AG20443 (cell line): Measurements from ENCODE around the gene PTPRS.
A peak's percentile ranks its signal among the peaks of the same experiment; 100 is the strongest.

Experiments
- DNase-seq: peaks from one replicate; pipeline ENCODE4 v3.0.0; 2012; ENCODE audit warnings: low spot score, mixed read lengths

Gene PTPRS

DNA sequence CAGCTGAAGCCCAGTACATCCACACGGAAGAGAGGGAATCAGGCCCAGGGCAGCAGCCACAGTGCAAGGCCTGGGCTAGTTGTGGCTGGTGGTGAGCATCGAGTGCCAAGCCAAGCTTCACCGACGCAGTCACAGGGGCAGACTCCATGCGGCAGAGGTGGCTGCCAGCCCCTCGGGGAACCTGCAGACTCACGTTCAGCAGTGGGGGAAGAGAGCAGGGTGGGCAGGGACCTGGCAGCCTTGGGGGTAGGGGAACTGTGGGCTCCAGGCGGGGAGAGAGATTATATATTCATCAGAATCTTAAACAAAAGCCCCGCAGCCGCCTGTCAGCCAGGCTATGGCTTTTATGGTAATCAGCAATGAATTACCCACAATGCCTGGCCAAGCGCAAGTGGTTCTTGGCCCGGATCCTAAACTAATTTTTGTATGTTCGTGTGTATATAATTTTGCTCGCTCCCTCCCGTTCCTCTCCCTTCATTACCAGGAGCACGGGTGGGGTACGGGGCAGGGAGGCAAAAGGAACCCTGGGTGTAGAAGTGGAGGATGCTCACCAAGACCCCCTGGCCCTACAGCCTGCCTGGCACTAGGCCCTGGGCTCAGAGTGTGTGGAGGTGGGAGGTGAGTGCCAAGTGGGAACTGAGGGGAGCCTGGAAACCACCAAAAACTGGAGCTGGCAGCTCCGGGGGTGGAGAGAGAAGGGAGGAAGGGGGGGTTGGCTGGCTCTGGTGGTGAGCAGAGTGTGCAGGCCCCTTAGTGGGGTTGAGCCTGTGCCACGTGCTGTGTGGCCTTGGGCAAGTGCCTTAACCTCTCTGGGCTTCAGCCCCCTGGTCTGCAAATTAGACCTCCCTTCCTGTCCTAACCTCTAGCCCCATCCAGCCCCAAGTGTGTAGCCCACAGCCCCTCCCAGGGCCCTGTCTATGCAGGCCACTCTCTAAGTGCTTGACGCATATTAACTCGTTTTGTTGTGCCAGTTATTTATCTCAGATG is 31.9 kb downstream of the PTPRS start:
- DNase-seq: peak; percentile 58

DNA sequence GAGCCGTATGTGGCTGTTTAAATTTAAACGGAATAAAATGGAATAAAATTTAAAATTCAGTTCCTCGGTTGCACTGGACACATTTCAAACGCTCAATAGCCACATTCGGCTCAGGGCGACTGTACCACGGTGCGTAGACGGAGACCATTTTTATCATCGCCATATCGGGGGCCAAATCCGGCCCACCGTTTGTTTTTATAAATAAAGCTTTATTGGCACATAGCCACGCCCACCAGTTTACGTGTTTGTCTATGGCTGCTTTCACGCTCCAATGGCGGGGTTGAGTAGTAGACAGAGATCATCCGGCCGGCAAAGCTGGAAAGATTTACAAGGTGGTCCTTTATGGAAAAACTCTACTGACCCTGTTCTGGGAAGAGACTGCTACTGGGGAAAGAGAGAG is 33.0 kb downstream of the PTPRS start:
- DNase-seq: no peak

DNA sequence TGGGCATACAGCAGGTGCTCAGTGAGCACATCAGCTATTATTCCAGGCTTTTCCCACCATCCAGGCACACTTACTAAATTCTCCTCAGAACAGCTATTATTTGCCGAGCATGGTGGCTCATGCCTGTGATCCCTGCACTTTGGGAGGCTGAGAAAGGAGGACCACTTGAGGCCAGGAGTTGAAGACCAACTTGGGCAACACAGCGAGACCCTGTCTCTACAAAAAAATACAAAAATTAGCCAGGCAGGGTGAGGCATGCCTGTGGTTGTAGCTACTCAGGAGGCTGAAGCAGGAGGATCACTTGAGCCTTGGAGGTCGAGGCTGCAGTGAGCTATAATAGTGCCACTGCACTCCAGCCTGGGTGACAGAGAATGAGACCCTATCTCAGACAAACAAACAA is 35.4 kb downstream of the PTPRS start:
- no peak for DNase-seq

GRCh38 chr19:5304486-5304885 is 36.1 kb downstream of the PTPRS start:
- no peak for DNase-seq

DNA sequence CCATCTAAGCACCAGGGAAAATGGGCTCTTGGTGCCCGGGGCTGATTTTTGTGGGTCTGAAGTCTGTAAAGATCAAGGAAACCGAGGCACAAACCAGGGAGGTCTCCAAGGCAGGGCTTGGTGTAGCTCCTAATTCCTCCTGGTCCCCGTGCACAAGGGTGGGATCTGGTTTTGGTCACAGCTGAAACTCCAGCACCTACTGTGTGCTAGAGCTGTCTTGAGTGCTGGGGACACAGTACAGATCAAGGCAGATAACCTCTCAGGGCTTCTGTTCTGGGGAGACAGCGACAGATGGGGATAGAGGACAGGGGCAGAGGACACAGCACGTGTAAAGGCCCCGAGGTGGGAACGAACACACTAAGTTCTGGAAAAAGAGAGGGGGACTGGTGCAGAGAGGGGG is 37.4 kb downstream of the PTPRS start:
- no peak for DNase-seq

DNA sequence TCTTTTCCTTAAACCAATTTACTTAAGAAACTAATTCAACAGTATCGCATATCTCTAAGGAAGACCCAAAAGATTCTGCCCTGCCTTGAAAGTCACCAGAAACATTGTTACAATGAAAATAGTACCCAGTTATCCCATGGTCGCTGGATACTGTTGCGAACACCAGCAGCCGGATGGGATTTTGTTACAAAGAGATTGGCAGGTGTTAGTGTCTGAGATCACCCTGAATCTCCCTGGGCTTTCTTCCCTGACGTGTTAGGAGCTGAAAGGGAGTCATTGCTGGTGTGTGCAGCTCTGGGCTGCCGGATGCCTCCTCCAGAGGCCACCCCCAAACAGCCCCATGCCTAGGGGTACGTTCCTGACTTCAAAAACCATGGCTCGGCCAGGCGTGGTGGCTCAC is 38.2 kb downstream of the PTPRS start:
- no peak for DNase-seq

DNA sequence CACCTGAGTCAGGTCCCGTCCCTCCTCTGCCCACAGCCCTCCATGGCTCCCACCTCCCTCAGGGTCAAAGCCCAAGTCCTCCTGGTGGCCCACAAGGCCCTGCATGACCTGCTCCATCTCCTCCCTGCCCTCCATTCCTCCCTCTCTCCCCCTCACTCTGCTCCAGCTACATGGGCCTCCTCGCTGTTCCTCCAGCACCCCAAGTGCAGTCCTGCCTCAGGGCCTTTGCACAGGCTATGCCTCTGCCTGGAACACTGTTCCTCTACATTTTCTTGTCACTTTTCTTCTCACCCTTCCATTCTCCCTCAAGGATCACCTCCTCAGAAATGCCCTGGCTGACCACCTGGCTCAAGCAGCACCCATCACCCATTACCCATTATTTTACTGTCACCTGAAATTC is 41.5 kb downstream of the PTPRS start:
- DNase-seq: no peak

GRCh38 chr19:5298471-5298901 is 42.1 kb downstream of the PTPRS start:
- DNase-seq: no peak

DNA sequence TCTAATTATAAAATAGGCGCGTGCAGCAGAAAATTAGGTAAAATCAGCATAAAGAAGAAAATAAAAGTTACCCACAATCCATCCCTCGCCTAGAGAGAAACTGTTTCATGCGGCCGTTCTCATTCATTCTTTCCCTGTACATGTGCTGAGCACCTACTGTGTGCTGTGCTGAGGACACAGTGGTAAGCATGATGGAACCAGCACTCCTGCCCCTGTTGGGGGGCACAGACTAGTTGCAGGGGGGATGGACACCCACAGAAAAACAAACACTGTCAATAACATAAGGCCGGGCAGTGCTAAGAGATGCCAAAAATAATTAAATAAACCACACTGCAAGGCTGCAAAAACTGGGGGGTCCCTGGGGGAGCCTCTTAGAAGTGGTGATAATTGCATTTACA is 43.3 kb downstream of the PTPRS start:
- DNase-seq: no peak

GRCh38 chr19:5296457-5297271 is 43.9 kb downstream of the PTPRS start:
- DNase-seq: no peak

DNA sequence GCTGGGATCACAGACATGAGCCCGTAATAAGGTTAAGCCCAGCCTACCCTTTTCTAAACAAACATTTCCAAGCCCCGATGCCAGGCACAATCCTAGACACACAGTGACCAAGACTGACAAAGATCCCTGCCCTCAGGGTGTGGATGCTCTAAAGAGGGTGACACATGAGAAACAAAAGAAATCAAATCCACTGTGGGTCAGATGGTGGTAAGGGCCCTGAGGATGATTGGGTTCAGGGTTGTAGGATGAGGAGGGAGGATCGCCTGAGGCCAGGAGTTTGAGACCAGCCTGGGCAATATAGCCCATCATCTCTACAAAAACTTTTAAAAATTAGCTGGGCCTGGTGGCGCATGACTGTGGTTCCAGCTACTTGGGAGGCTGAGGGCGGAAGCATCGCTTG is 44.6 kb downstream of the PTPRS start:
- DNase-seq: no peak

DNA sequence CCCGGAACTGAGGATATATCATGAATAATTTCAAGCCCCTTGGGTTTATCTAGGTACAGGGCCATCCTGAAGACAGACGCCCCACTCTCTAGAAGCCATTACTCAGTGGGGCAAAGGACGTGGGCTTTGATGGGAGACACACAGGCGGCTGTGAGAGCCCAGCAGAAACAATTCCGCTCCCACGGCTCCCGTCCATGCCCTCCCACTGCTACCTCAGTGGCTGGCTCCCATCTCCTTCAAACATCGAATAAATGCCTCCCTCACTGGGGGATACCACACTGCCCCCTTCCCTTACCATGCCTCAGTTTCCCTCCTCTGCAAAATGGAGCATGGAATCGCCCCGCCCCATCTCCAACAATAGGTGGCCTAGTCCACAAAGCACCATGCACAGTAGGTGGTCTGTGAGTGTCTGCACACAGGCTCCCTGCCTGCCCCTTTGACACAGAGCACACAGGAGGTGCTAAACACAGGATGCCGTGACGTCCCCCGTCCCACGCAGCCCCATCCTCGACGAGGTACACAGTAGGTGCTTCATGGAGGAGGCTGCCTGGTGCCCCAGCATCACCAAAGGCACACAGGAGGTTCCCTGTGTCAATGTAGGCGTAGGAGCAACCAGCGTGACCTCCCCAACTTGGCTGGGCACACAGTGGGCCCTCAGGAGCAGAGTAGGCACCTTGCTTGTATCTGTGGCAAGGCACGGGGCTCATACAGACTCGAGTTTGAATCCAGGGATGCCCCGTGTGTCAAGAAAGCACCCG is 46.0 kb downstream of the PTPRS start:
- no peak for DNase-seq

DNA sequence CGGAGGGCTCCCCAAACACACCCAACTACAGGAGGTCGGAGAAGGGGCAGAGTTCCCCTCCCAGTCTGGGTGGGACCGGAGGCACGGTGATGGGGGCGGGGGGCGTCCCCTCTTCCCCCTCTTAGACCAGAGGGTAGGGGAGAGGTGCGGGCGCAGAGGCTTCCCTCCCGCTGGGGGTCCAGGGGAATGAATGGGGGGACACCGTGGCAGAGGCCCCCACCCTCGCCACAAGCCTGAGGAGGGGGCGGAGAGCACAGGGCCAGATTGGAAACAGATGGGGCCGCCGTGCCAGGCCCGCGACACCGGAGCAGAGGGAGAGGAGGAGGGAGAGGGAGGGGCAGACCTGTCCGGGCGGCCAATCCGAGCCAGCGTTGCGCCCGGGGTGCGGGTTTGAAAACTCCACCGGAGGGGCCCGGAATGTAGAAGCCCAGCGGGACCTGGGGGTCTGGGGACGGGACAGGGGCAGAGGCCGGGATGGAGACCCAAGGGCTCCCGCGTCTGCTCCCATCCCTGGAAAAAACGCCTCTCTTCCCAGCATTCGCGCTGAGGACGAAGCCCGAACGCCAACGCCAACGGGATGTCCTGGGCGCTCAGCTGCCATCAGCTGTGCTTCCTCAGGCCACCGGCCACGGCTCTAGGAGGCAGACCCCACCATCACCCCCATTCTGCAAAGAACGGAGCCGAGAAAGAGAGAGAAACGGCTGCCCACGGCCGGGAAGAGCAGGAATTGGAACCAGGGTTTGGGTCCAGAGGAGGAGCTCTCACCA is 46.8 kb downstream of the PTPRS start:
- DNase-seq: peak; percentile 88

DNA sequence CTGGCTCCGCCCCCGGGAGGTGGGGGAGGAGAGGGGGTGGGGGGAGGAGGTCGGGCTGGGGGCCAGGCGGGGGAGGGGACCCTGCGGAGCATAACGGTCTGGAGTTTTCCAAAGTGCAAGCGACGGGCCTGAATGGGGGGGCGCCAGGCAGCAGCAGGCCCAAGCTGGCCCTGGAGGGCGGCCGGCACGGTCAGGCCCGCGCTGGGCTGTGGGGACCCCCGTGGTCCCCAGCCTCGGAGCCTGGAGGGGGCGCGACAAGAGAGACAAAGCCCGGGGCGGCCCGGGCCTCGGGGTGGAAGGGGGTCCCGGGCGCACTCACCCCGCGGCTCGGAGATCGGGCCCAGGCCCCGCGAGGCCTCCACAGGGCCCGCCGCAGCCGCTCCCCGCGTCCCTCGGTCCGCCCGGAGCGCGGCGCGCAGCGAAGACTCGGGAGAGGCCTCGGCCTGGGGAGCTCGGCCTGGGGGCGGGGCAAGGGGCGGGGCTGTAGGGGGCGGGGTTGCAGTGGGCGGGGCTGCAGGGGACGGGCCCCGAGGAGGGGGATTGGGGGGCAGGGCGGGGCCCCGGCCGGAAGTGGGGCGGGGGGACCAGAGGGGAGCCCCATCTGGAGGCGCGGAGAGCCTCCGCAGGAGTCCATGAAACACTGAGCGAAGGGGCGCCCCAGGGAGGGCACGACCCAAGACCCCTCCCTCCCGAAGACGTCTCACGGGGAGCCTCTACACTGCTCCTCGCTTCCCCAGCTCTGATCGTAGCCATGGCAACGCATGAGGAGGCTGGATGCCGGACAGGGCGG is 47.6 kb downstream of the PTPRS start:
- DNase-seq: peak; percentile 99

GRCh38 chr19:5292453-5292821 is 48.2 kb downstream of the PTPRS start:
- no peak for DNase-seq

DNA sequence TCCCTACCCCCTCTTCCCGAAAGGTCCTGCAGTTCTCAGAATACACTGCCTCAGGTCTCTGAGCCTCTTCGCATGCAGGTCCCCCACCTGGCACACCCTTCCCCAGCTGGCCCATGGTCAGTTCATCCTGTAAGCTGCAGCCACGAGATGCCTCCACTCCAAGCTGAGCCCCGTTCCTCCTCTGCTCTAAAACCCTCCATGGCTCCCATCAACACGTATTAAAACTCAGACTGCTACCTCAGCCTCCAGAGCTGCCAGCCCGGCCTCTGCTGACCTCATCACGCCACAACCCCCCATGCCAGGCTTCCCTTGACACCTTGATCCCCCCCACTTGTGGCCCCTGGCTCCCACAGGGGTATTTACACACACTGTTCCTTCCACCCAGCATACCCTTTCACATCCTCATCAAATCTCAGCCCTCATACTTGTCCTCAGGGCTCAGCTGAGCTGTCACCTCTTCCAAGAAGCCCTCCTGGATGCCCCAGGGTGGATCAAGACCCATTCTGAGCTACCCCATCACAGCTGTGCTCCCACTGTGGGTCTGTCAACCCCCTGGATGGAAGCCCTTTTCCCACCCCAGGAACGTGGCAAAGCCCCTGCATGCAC is 48.9 kb downstream of the PTPRS start:
- DNase-seq: no peak
